GM12875 (cell line): Measurements from ENCODE around the gene CCL21.

Experiments
- H3K4me3 ChIP-seq: one replicate; pipeline ENCODE4 v1.5.1; 2011; ENCODE audit warnings: low read depth, low read length, control low read depth
- TF ChIP-seq, protein P1 (sequence below): IDR thresholded peaks from 2 replicates; pipeline ENCODE4 v1.5.1; 2011; ENCODE audit warnings: low read depth, mild to moderate bottlenecking, control low read depth, inconsistent platforms, low read length, moderate library complexity, borderline replicate concordance; ENCODE audit not compliant: insufficient read depth

Gene CCL21

DNA sequence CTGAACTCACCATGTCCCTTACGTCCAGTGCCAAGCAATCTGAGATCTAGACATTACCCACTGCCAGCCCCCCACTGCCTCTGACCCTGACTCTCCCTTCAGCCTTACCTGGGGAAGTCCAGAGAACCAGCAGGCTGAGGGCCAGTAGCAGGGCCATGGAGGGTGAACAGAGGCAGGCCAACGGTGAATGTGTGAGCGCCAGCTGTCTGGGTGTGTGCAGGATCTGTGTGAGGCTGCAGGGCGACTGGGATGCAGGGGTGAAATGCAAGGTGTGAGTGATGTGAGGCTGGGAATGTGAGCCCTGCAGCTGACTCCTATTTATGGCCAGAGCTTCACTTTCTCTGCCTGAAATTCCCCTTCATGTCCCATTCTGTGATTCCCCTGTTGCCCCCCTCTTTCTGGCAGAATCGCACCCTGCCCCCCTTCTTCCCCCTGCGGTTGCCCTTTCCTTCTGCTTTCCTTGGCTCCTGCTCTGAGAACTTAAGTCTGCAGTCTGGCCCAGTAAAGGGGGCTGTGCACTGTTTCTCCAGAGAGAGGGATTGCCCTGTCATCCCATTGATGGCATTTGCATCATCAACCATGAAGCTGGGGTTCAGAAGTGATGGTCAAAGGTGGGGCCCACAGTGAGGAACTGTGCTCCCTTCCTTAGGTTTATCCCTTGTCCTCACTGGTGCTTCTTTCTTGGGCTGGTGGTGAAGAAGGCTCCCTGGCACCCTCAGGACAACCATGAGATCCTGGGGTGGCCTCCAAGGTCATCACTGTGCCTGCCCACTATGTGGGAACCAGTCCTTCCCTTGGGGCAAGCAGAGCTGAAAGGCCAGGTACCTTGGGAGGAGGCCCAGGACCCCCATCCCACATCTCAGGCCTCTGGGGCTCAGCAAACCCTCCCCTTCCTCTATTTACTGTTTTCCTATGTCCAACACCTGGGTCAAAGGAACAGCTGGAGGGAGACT is 18.7 kb downstream of the CCL21 start, which contains the start of gene CCL19:
Gene CCL19 (minus strand): TSS at position 294 of the 953 bp plus-strand sequence. CDS start 137 bp downstream, at position 157.
- no peak within 1 kb of the TSS for H3K4me3 ChIP-seq
- TF ChIP-seq, protein P1, sequence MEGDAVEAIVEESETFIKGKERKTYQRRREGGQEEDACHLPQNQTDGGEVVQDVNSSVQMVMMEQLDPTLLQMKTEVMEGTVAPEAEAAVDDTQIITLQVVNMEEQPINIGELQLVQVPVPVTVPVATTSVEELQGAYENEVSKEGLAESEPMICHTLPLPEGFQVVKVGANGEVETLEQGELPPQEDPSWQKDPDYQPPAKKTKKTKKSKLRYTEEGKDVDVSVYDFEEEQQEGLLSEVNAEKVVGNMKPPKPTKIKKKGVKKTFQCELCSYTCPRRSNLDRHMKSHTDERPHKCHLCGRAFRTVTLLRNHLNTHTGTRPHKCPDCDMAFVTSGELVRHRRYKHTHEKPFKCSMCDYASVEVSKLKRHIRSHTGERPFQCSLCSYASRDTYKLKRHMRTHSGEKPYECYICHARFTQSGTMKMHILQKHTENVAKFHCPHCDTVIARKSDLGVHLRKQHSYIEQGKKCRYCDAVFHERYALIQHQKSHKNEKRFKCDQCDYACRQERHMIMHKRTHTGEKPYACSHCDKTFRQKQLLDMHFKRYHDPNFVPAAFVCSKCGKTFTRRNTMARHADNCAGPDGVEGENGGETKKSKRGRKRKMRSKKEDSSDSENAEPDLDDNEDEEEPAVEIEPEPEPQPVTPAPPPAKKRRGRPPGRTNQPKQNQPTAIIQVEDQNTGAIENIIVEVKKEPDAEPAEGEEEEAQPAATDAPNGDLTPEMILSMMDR = no peak

DNA sequence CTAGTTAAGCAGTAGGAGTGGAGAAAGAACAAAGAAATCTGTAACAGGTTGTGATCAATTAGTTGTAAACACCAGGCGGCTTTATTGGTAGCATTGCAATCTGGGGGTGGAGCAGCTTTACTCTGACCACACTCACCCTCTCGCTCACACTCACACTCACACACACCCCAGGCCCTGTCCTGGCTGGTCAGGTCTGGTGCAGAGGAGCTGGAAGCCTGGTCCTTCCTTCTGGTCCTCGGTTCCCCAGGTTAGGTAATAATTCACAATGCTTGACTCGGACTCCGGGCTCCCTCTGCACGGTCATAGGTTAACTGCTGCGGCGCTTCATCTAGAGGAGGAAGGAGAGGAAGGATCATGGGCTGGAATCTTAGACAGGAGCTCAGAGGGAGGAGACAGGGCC is 20.4 kb downstream of the CCL21 start:
- H3K4me3 ChIP-seq = no peak overlapping the region
- TF ChIP-seq, protein P1 = no peak

DNA sequence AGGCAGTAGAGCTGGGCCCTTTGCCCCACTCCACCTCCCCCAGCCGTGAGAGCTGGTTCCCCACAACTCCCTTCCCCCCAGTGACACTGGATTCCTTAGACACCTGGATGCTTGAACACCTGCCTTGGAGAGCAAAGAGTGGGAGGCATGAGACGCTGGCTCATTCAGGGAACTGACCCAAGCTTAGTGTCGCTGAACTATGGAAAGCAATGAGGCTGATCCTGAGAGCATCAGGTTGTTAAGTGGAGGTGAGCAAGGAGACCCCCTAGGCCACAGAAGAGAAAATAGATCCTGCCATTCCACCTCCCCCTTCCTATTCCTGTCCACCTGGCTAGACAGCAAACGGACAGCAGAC is 20.8 kb downstream of the CCL21 start:
- TF ChIP-seq, protein P1 = no peak
- no peak overlapping the region for H3K4me3 ChIP-seq

DNA sequence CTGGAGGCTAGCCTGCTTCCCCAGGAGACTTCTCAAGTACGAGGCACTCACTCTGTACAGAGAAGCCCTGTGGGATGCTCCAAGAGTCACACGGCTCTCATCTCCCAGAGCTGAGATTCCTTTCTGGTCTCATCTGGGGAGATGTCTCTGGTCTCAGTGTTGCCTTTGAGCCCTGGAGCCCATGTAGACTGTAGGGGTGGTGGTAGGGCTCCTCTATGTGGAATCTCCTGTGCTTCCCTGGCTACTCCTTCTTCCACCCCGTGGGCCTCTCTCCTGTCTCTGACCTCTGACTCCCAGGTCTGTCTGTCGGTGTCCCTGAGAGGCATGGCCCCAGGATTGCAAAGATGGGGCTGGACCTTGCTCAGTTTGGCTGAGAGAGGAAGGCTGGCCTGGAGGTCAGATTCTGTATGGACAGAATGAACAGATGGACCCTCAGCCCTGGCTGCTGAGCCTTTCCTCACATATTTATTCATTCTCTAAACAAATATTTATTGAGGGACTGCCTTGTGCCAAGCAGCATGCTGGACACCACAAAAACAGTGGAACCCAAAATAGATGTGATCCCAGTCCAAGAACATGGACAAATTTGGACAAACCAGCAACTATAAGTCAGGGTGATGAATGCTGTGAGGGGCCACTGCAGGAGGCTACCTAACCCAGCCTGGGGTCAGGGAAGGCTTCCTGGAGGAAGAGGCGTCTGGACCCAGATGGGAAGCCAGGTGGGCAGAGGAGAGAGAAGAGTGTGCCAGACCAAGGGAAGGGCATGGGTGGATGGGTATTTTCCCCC is 21.4 kb downstream of the CCL21 start:
- TF ChIP-seq, protein P1 = no peak

DNA sequence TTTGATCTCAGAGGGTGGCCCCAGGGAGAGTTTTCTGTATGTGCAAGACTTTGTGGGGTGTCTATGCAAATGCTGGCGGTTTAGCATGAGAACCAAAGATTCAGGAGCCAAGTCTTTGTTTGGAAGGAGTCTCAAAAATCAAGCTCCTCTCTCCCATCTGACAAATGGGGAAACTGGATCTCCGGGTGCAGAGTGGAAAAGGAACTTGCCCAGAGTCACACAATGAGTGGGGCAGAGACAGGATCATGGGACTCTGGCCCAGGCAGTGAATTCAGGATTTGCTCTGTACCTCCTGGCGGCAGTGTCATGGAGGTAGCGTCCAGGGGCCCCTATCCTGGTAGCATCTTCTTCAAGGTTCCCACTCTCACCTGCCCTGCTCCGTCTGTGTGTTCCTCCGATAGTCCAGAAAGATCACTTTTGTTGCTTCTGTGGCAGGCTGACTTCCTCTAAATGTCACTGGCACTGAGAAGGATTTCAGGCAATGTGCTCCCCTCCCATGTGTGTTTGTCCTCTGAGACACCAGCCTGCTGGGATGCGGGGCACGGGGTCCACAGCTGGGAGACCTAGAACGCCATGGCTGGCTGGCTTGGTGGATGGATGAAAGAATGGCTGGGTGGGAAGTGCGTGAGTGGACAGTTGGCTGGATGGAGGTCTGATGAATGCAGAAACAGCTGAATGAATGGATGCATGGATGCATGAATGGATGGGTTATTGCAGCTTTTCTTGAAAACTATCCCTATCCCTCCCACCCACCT is 22.5 kb downstream of the CCL21 start:
- TF ChIP-seq, protein P1 = no peak
- no peak overlapping the region for H3K4me3 ChIP-seq

More for the DNA sequence above, 21.4 kb downstream of the CCL21 start:
- no peak overlapping the region for H3K4me3 ChIP-seq

DNA sequence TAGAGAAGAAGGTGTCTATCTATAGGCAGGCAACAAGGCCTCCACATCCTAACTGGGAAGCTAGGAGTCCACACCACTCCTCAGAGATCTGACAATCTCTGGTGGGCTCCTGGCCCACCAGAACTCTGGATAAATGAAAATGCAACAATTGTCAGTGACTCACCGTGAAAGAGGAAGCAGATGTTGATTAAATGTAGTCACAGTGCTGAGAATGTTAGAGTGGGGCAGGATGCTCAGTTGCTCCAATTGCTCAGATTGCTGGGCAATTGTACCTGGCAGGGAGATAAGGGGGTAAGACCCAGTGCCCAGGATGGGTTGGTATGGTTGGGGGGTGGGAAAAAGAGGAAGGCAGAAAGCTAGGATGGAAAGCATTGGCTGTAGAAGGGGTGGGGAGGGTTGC is 23.2 kb downstream of the CCL21 start:
- no peak overlapping the region for H3K4me3 ChIP-seq
- TF ChIP-seq, protein P1 = no peak
